ENCODE data around the gene MAD2L1BP. TPM values are rescaled to one million over a fixed set of nuclear protein-coding genes. Genes with fewer than 3 reads are reported as not detected.

Gene MAD2L1BP
- total RNA-seq, 2 experiments from 2014 or later: 29.0 to 31.7 TPM

DNA sequence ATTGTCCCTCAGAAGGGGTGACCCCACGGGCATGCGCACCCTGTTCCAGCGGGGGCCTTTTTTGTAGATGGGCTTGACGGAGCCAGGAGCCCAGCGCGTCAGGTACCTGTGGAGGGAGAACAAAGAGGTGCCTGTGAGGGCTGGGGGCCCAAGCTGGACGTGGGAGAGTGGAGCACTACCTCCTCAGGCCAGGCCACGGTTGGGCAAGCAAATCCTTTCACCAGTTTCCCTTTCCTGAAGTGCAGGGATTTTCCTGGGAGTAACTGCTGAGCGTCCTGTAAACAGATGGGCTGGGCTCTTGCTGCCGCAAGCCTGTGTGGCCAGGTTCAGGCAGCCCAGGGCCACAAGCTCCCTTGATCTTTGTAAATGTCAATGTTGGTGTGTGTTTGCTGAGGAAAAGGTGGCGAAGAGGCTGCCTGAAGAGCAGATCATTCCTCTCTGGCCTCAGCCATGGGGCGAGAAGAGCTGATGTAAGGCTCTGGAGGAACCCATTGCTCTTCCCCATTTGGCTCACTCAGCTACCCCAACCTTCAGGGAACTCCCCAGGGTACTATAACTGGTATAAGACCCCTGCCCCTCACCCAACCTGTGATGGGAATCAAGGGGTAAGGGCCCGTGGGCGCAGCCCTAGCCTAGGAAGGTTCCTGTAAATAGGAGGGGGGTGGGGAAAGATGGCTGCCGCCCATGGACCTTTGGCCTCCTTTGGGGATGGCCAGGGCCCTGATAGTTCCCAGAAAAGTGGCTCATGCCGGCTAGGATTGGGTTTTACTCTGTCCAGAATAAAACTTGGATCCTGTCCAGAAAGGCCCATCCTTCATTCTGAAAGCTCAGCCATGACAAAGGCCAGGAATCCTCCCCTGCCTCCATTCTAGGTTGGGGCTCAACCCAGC is 36.4 kb downstream of the MAD2L1BP start:
- no peaks in the 10 kb centered on the region for H3K9me3 Mint-ChIP-seq
- ChIA-PET POLR2A (interaction anchor here (0.8 to 1.5 kb wide), 4 partner anchors 14 to 93 kb away, joined by 3 to 4 read pairs (median 4); no protein-coding TSS in a partner anchor), CTCF (interaction anchor here (3.6 to 6.7 kb wide), 2 partner anchors 16 to 101 kb away, joined by 14 to 68 read pairs; partner anchors contain the start of gene MRPS18A)
- ATAC-seq (no peak), DNase-seq (no peak)
- peaks cover 39% of the 10 kb centered on the region for H3K4me1 Mint-ChIP-seq (ENCODE audit: low read depth)
- peaks cover 19% of the 10 kb centered on the region for H3K36me3 Mint-ChIP-seq (ENCODE audit: low read depth)
- H3K27me3 Mint-ChIP-seq: no peaks in the 10 kb centered on the region
- H3K27ac Mint-ChIP-seq: peak overlapping the region; percentile 88
- intact Hi-C loops (cut with micrococcal nuclease): no loop called here
- TF ChIP-seq CTCF (IDR thresholded peaks at IDR 0.05): no peak
- no peak overlapping the region for H3K4me3 Mint-ChIP-seq

GRCh38 chr6:43673444-43674084 is 37.9 kb downstream of the MAD2L1BP start:
- Mint-ChIP-seq H3K27ac (no peak overlapping the region), H3K27me3 (no peaks in the 10 kb centered on the region), H3K4me1 (ENCODE audit: low read depth) (peaks cover 24% of the 10 kb centered on the region), H3K4me3 (no peak overlapping the region), H3K9me3 (no peaks in the 10 kb centered on the region), H3K36me3 (ENCODE audit: low read depth) (peaks cover 22% of the 10 kb centered on the region)
- no peak for TF ChIP-seq CTCF (IDR thresholded peaks at IDR 0.05)
- no peak for ATAC-seq
- ChIA-PET POLR2A (interaction anchor here (0.6 to 0.8 kb wide), 2 partner anchors 8 to 13 kb away, joined by 3 to 4 read pairs; no protein-coding TSS in a partner anchor), CTCF (interaction anchor here (1.1 kb wide), 1 partner anchor 101 kb away, joined by 3 read pairs; no protein-coding TSS in a partner anchor)
- intact Hi-C loops (cut with micrococcal nuclease): no loop called here
- DNase-seq: no peak

- Mint-ChIP-seq H3K4me1 (ENCODE audit: low read depth) (peaks cover 17% of the 10 kb centered on the region), H3K27ac (peak overlapping the region; percentile 19), H3K9me3 (no peaks in the 10 kb centered on the region), H3K4me3 (no peak overlapping the region), H3K36me3 (ENCODE audit: low read depth) (peaks cover 24% of the 10 kb centered on the region), H3K27me3 (no peaks in the 10 kb centered on the region)
- no peak for ATAC-seq
- DNase-seq: no peak
- ChIA-PET CTCF (no interaction called here), POLR2A (interaction anchor here (0.6 to 1.2 kb wide), 2 partner anchors 12 to 64 kb away, joined by 3 to 4 read pairs; no protein-coding TSS in a partner anchor)
- intact Hi-C loops (cut with micrococcal nuclease): no loop called here
- TF ChIP-seq CTCF (IDR thresholded peaks at IDR 0.05): no peak
Observed at GRCh38 chr6:43674291-43674690, 38.7 kb downstream of the MAD2L1BP start.

DNA sequence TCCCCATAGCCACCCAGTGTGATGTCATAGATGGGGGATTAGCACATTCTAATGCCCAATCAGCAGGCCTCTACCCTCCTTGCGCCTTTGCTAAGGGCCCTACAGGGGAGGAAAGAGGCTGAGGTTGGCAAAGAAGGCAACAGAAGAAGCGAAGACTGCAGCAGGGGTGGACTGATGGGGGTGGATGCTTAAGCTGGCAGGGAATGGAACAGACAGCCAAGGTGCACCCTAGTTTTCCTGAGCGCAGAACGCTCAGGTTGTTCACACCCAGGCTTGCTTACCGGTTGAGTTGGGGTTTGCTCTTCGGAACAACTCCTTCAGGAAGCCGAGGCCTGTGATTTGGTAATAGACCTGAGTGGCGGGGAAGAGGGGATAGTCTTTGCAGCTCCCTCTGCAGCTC is 39.3 kb downstream of the MAD2L1BP start:
- peaks cover 10% of the 10 kb centered on the region for H3K4me1 Mint-ChIP-seq (ENCODE audit: low read depth)
- CTCF ChIA-PET: no interaction called here
- H3K27ac Mint-ChIP-seq: no peak overlapping the region

More for the DNA sequence above, 39.3 kb downstream of the MAD2L1BP start:
- ATAC-seq: no peak
- Mint-ChIP-seq H3K4me3 (no peak overlapping the region), H3K27me3 (no peaks in the 10 kb centered on the region), H3K9me3 (no peaks in the 10 kb centered on the region), H3K36me3 (ENCODE audit: low read depth) (peaks cover 24% of the 10 kb centered on the region)
- intact Hi-C loops (cut with micrococcal nuclease): no loop called here
- no peak for DNase-seq
- no peak for TF ChIP-seq CTCF (IDR thresholded peaks at IDR 0.05)
- POLR2A ChIA-PET: interaction anchor here (1.0 to 1.2 kb wide), 2 partner anchors 9 to 64 kb away, joined by 3 to 4 read pairs; no protein-coding TSS in a partner anchor
